CD4-positive, alpha-beta T cell treated with Interferon alpha-2 for 1 hour (primary cell): ENCODE results near the gene HOXB5.

Experiments
- DNase-seq, 2 donors: peaks; one replicate each; pipeline ENCODE4 v3.0.0-alpha.2; 2020 to 2022

Gene HOXB5

DNA sequence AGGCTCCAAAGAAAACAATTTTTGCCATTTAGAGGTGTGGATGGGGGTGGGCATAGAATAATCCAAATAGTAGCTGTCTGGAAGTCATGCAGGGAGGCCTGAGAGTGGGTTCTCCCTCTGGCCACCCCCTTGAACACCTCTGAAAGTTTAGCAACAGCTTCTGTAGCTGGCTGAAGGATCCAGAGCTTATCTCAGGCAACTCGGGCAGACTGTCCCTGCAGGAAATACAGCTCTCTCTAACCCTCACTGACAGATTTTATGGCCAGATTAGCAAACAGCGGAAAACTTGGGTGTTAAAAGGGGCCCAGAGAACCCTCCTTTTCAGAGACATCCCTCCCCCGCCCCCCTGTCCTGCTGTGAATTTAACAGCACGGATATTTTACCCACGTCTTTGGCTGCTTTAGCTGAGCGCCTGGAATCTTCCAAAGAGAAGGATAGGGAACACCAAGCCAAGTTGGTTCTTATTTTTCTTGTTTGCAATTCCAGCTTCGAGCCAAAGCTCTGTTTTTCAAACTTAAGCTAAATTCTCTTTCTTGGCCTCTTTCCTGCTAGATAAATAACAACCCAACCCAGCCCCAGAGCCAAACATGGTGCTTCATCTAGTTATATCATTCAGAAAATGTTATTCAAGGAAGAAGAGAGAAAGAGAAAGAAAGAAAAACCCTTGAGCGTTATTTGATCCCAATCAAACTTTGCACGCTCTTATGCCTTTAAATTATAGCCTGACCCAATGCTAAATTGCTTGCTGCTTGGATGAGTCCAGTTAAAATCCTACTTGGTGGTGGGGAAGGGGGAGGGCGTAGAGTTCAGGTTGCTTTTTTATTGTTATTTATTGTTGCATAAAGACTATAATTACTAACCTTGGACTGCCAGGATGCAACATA is 46.4 kb downstream of the HOXB5 start:
- no peak for DNase-seq

DNA sequence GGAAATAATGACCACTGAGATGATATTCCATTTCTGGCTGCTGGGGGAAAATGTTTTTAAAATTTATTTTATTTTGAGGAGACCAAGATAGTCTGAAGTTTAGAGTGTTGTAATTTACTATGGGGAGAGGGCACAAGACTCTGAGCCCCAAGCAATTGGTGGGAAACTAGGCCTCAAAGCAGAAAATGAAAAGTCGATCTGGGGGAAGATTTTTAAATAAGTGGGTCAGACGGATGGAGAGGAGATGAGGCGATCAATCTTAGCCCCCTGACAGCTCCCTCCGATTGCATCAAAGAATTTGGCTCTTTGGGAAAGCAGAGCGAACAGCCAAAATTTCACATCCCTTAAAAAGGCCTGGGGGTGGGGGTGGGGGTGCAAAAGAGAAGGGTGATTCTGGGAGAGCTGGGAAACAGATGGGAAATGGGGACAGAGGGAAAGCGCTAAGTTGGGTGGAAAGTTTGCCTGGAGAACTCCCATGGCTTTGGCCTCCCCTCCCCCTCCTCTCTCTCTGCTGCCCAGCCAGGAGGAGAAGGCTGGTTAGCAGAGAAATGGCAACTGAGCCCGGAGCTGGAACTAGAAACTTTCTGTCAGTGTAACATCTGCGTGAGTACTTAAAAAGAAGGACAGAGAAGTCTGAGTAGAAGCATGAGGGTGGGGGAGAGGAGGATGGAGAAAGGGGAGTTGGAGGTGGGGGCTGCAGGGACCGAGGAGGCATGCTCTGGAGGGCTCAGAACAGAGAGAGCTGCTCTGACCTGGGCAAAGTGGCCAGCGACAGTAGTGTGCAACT is 47.2 kb downstream of the HOXB5 start:
- no peak for DNase-seq

DNA sequence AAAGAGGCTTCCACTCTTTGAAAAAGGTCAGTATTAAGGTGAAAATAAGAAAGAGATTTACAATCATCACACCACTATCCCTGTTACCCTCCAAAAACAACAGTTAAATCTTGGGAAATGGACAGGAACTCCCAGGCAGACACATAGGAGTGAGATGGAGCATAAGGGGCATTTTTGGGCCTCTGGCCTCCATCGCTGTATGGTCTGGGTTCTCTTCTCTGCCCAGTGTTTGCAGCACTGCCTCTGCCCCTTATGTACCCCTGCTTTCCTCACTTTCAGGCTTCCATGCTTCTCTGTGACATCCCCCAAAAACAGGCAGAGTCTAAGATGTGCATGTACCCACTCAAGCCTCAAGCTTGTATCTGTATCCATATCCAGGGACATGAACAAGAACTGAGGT is 48.0 kb downstream of the HOXB5 start:
- no peak for DNase-seq

GRCh38 chr17:48545022-48545375 is 48.6 kb downstream of the HOXB5 start, which contains the start of gene HOXB2:
Gene HOXB2, minus strand, starts transcription at chr17:48545109. Its CDS starts 198 bp downstream, at chr17:48544911.
- DNase-seq: no peak

DNA sequence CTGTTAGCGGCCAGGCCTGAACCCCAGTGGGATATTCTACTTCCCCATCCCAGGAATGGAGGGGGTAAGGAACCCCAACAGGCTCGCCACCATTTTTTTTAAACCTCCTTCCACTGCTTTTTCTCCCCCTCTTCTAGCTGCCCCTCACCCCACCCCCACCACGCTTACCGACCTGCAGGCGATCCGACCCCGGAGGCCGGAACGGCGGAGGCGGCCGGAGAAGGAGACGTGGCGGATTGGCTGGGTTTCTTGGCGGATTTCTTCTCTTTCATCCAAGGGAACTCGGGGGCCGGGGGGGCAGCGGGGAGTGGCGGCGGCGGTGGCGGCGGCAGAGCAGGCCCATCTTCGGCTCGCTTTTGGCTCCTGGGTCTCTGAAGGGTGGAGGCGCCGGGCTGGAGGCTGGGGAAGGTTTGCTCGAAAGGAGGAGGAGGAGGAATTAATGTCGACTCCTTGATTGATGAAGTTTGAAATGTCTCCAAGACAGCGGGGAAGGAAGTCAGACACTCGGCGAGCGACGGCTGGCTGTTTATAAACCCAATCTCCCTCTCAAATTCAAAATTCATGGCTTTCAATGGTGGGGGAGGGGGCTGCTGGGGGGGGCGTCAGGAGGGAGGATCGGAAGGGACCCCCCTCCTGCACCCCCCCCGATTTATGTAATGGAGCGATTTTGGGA is 49.1 kb downstream of the HOXB5 start:
- peak in 1 of 2 donors; percentile 51 for DNase-seq

GRCh38 chr17:48543854-48544348 is 49.7 kb downstream of the HOXB5 start:
- DNase-seq: peak in 1 of 2 donors; percentile 10

DNA sequence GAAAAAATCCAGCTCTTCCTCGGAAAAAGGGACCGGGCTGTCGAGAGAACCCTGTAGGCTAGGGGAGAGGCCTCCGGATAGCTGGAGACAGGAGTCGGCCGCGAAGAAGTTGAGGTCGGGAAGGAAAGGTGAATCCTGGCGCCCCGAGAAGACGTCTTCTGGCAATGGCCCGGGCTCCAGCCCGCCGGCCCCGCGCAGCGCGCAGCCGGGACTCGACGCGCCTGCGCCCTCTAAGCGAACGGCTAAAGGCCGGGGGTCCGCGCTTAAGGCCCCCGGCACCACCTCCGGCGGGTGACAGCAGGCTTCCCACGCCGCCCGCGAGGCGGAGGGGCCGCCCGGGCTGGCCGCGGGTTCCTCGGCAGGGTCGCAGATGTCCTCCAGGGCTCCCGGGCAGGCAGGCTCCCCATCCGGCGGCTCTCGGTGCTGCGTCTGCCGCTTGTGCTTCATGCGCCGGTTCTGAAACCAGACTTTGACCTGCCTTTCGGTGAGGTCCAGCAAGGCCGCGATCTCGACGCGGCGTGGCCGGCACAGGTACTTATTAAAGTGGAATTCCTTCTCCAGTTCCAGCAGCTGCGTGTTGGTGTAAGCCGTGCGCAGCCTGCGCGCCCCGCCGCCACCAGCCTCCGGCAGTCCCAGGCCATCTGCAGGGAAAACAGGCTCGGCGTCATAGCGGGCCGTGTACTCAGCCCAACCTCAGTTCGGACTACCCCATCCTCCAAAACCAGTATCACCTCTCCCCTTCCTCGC is 50.3 kb downstream of the HOXB5 start:
- DNase-seq: peak; percentile 54 to 70

GRCh38 chr17:48542698-48543106 is 50.9 kb downstream of the HOXB5 start:
- no peak for DNase-seq

DNA sequence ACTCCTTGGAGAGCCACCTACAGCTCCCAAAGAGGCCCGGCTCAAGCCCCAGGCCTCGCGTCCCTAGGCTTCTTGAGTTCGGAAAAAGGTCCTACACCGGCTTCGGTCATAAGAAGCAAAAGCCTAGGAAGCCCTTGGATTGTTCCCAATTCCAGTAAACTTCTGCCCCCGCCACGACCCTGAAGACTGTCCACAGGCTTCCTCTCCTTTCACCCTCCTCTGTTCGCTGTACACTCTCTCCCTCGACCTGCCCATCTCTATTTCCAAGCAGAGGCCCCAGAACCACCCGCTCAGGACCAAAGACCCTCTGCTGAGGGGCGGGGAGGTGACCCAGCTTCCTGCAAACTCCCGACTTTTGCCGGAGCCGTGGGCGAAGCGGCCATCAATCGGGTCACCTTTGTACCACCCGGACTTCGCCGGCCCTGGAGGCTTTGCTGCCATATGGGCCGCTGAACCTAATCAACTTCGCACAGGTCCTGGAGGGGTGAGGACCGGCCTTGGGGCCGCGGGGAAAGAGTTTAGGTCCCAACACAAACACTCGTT is 51.4 kb downstream of the HOXB5 start:
- DNase-seq: peak in 1 of 2 donors; percentile 36

DNA sequence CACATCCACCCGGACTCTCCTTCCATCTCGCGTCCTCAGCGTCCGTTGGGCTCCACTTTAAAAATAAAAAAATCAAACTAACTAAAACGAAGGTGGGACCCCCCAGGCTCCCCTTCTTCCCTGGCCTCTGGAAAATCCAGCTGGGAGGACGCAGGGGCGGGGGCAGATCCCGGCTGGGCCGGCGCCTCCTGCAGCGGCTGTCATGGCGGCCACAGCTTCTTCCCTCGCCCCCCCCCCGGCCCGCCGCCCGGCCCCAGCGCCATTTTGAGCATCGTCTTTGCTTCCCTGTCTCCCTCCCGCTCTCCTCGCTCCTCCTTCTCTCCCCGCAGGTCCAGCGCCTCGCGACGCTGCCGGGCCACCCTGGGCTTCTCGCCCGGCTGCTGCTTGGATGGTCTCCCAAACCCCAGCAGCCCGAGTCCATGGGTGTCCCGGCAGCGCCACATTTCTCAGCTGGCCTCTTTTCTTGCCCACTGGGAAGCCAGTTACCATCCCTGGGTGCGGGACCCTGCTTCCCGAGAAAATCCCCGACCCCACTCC is 51.9 kb downstream of the HOXB5 start:
- DNase-seq: peak; percentile 18 to 50
